DMS53 (cell line): Measurements from ENCODE around the gene TEX50.
"Not testable (repeated sequence)": the region's sequence is repeated elsewhere in the genome, so short reads cannot be mapped to it uniquely, and the experiment has no call there.

Experiments
- DNase-seq: peaks from one replicate; lab custom pipeline; 2025; lab: John Stamatoyannopoulos, UW

Gene TEX50

GRCh38 chr1:173661763-173662162 is 26.6 kb downstream of the TEX50 start:
- DNase-seq: no peak

GRCh38 chr1:173663159-173663558 is 28.0 kb downstream of the TEX50 start:
- no peak for DNase-seq

GRCh38 chr1:173666646-173667045 is 31.5 kb downstream of the TEX50 start:
- peak; percentile 9 for DNase-seq

GRCh38 chr1:173669491-173669941 is 34.4 kb downstream of the TEX50 start, which contains the start of gene ANKRD45:
ANKRD45 (minus strand) TSS chr1:173669851; CDS start chr1:173659418, 10,433 bp downstream.
- peak; percentile 86 for DNase-seq

GRCh38 chr1:173674496-173674895 is 39.4 kb downstream of the TEX50 start:
- not testable (repeated sequence) for DNase-seq

- not testable (repeated sequence) for DNase-seq
These were observed 45.0 kb downstream of the TEX50 start for GRCh38 chr1:173680152-173680551.

GRCh38 chr1:173682184-173682583 is 47.0 kb downstream of the TEX50 start:
- DNase-seq: no peak

GRCh38 chr1:173683838-173684237 is 48.7 kb downstream of the TEX50 start:
- not testable (repeated sequence) for DNase-seq

GRCh38 chr1:173685121-173685520 is 50.0 kb downstream of the TEX50 start:
- not testable (repeated sequence) for DNase-seq
